ENCODE measurements around the gene CDH23. TPM values are rescaled to one million over a fixed set of nuclear protein-coding genes. Genes with fewer than 3 reads are reported as not detected.

CDH23 gene
- total and polyA plus RNA-seq, 8 donors: 3.4 to 64.6 (median 9.9) TPM

DNA sequence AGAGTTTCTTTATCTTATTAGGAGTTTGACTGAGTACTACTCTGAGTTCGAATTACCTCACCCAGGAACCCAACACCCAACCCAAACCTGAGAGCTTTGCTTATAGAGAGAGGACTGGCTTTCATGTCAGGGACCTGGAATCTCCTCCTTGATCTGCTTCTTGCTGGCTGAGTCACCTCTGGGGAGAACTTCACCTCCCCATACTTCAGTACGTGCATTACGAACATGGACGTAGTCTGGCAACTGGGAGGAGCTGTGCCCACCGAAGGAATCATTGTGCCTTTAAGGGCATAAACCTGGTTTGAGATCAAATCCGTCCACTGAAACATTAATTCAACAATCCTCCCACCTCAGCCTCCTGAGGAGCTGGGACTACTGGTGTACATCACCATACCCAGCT, 466.5 kb downstream of the CDH23 start:
- TF ChIP-seq, protein P1, sequence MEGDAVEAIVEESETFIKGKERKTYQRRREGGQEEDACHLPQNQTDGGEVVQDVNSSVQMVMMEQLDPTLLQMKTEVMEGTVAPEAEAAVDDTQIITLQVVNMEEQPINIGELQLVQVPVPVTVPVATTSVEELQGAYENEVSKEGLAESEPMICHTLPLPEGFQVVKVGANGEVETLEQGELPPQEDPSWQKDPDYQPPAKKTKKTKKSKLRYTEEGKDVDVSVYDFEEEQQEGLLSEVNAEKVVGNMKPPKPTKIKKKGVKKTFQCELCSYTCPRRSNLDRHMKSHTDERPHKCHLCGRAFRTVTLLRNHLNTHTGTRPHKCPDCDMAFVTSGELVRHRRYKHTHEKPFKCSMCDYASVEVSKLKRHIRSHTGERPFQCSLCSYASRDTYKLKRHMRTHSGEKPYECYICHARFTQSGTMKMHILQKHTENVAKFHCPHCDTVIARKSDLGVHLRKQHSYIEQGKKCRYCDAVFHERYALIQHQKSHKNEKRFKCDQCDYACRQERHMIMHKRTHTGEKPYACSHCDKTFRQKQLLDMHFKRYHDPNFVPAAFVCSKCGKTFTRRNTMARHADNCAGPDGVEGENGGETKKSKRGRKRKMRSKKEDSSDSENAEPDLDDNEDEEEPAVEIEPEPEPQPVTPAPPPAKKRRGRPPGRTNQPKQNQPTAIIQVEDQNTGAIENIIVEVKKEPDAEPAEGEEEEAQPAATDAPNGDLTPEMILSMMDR (IDR thresholded peaks at IDR 0.05): no peak
- Histone ChIP-seq H3K4me3 (no peak overlapping the region), H3K4me1 (peaks cover 0 to 8% (median 0%) of the 10 kb centered on the region in 3 donors), H3K36me3 (no peaks in the 10 kb centered on the region), H3K27me3 (no peaks in the 10 kb centered on the region), H3K9me3 (no peaks in the 10 kb centered on the region), H3K27ac (no peak overlapping the region)
- no peak for ATAC-seq
- intact Hi-C loops (cut with DNase I): no loop called here
- no peak for FAIRE-seq
- peak in 2 of 6 donors; percentile 0 to 3 for DNase-seq
- 92 to 96% methylated on average over 6 of the region's 6 CpGs for WGBS, 2 donors

DNA sequence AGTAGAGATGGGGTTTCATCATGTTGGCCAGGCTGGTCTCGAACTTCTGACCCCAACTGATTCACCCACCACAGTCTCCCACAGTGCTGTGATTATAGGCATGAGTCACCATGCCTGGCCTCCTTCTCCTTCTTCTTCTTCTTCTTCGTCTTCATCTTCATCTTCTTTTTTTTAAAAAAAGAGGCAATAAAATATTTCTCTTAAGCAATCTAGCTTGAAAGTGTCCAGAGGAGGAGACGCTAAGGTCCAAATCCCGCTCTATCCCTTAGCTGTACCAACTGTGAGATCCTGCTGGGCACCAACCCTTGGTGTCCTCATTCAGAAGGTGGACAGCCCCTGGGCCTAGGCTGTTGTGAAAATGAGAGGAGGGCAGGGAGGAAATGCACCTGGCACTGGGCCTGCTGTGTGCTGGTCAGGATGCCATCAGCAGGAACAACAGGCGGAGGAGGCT, 468.2 kb downstream of the CDH23 start:
- Histone ChIP-seq H3K4me3 (no peak overlapping the region), H3K9me3 (no peaks in the 10 kb centered on the region), H3K36me3 (no peaks in the 10 kb centered on the region), H3K27ac (no peak overlapping the region), H3K27me3 (no peaks in the 10 kb centered on the region), H3K4me1 (peaks cover 0 to 10% (median 0%) of the 10 kb centered on the region in 3 donors)
- intact Hi-C loops (cut with DNase I): no loop called here
- no peak for FAIRE-seq
- 76 to 92% methylated on average over 5 of the region's 5 CpGs for WGBS, 2 donors
- TF ChIP-seq, protein P1 (IDR thresholded peaks at IDR 0.05): no peak
- DNase-seq: peak in 2 of 6 donors; percentile 12 to 32
- no peak for ATAC-seq

Small RNAs within 50 kb of the gene (microRNA-seq; reads per million reads assigned to microRNA genes)
- 0 reads per million in 2 donors for gene MIR7152

Other genes starting within 250 kb of the CDH23 start
- gene UNC5B, start 184.3 kb upstream of the CDH23 start, total RNA-seq: 1 to 10 TPM; 2.8 to 7.7 (median 4.4) TPM
- gene UNC5B, start 184.3 kb upstream of the CDH23 start, polyA plus RNA-seq: 1 to 10 TPM; 2.4 to 4.8 TPM
- 1 to 10 TPM; 2.2 to 7.0 (median 3.6) TPM for gene SLC29A3, start 77.7 kb upstream of the CDH23 start, total RNA-seq
- gene SLC29A3, start 77.7 kb upstream of the CDH23 start, polyA plus RNA-seq: 1 to 10 TPM; 2.4 to 2.8 TPM